ENCODE measurements around the gene PBX3. TPM values are rescaled to one million over a fixed set of nuclear protein-coding genes. Genes with fewer than 3 reads are reported as not detected.
A peak's percentile ranks its signal among the peaks of the same experiment; 100 is the strongest.

PBX3 gene
- total and polyA plus RNA-seq, 9 of the 15 experiments (the other 6 are each of a cell fraction or from before 2014, with no cell fraction given), result 0.14 to 5.8 (median 0.92) TPM

- POLR2A ChIA-PET, result no interaction called here
Measured at GRCh38 chr9:125889112-125889475, 141.9 kb downstream of the PBX3 start.

GRCh38 chr9:125889476-125890419 lies 142.6 kb downstream of the PBX3 start:
- peak in 1 of 4 experiments; percentile 6 for DNase-seq (ENCODE audit: extremely low read depth in 1 of 4, low spot score in 3 of 4)
- Histone ChIP-seq H3K4me3 (no peak overlapping the region), H4K20me1 (replicated peaks; ENCODE audit: control insufficient read depth, insufficient read depth, low read length) (no peaks in the 10 kb centered on the region), H3K9me3 (replicated peaks; ENCODE audit: control insufficient read depth, insufficient read depth, low read depth, low read length) (no peaks in the 10 kb centered on the region), H3K9me1 (ENCODE audit: control insufficient read depth, insufficient read depth, low read length) (no peaks in the 10 kb centered on the region), H3K4me2 (ENCODE audit: insufficient read depth, low read length) (no peak overlapping the region), H3K27me3 (ENCODE audit: control insufficient read depth in 2 of 2, insufficient read depth in 2 of 2, low read length in 2 of 2) (peaks cover 12 to 16% of the 10 kb centered on the region in 2 experiments; a peak in 4 of 5 replicates), H3K79me2 (ENCODE audit: control insufficient read depth, insufficient read depth, low read length) (no peaks in the 10 kb centered on the region), H3K9ac (ENCODE audit: insufficient read depth in 1 of 2, low read depth in 2 of 2, low read length in 2 of 2) (no peak overlapping the region), H3K4me1 (replicated peaks in 1 of 2; ENCODE audit: control insufficient read depth in 2 of 2, insufficient read depth in 2 of 2, low read length in 2 of 2) (peaks cover 0 to 3% of the 10 kb centered on the region in 2 experiments; a peak in 1 of 5 replicates), H3K36me3 (ENCODE audit: control insufficient read depth, insufficient read depth, low read length) (no peaks in the 10 kb centered on the region), H3K27ac (ENCODE audit: extremely low read depth, low read depth, low read length) (no peak overlapping the region), H2AFZ (ENCODE audit: low read depth, low read length) (no peak overlapping the region)
- intact Hi-C loops (cut with micrococcal nuclease) (no loop called here), in situ Hi-C loops (cut with MboI) (no loop called here)
- WGBS (ENCODE audit: insufficient coverage, low coverage, missing lambda C conversion rate), result 29% methylated on average over 29 of the region's 71 CpGs
- BruUV-seq (replicated peaks), result no TSS peak
- ChIA-PET CTCF (ENCODE audit: low intra/inter-chr PET ratio) (no interaction called here), POLR2A (no interaction called here)
- peak; percentile 13 for TF ChIP-seq CBX8 (IDR thresholded peaks at IDR 0.05; ENCODE audit: borderline replicate concordance, extremely low read depth, low read depth, low read length, poor library complexity, severe bottlenecking)
- no peak for TF ChIP-seq MTA2 (IDR thresholded peaks at IDR 0.05; ENCODE audit: low read depth)
- no peak for ATAC-seq
- FAIRE-seq, result no peak

More at GRCh38 chr9:125889112-125889475, 141.9 kb downstream of the PBX3 start:
- Histone ChIP-seq H3K36me3 (ENCODE audit: control insufficient read depth, insufficient read depth, low read length) (no peaks in the 10 kb centered on the region), H3K9me3 (replicated peaks; ENCODE audit: control insufficient read depth, insufficient read depth, low read depth, low read length) (no peaks in the 10 kb centered on the region), H3K4me3 (no peak overlapping the region), H3K4me1 (replicated peaks in 1 of 2; ENCODE audit: control insufficient read depth in 2 of 2, insufficient read depth in 2 of 2, low read length in 2 of 2) (peaks cover 0 to 3% of the 10 kb centered on the region in 2 experiments; a peak in 1 of 5 replicates), H4K20me1 (replicated peaks; ENCODE audit: control insufficient read depth, insufficient read depth, low read length) (no peaks in the 10 kb centered on the region), H3K4me2 (ENCODE audit: insufficient read depth, low read length) (no peak overlapping the region), H3K27me3 (ENCODE audit: control insufficient read depth in 2 of 2, insufficient read depth in 2 of 2, low read length in 2 of 2) (peaks cover 12 to 13% of the 10 kb centered on the region in 2 experiments; a peak in 4 of 5 replicates), H2AFZ (ENCODE audit: low read depth, low read length) (no peak overlapping the region), H3K9ac (ENCODE audit: insufficient read depth in 1 of 2, low read depth in 2 of 2, low read length in 2 of 2) (no peak overlapping the region), H3K9me1 (ENCODE audit: control insufficient read depth, insufficient read depth, low read length) (no peaks in the 10 kb centered on the region), H3K79me2 (ENCODE audit: control insufficient read depth, insufficient read depth, low read length) (no peaks in the 10 kb centered on the region), H3K27ac (ENCODE audit: extremely low read depth, low read depth, low read length) (no peak overlapping the region)
- TF ChIP-seq RBFOX2 (IDR thresholded peaks at IDR 0.05; ENCODE audit: low read depth, low read length), result no peak
- FAIRE-seq (no peak), ATAC-seq (no peak), DNase-seq (ENCODE audit: extremely low read depth in 1 of 4, low spot score in 3 of 4) (no peak)
- intact Hi-C loops (cut with micrococcal nuclease), result no loop called here
- in situ Hi-C loops (cut with MboI), result no loop called here
- CTCF ChIA-PET (ENCODE audit: low intra/inter-chr PET ratio), result no interaction called here
- no TSS peak for BruUV-seq (replicated peaks)
- 4% methylated on average over 21 of the region's 21 CpGs for WGBS (ENCODE audit: insufficient coverage, low coverage, missing lambda C conversion rate)
